HepG2 (cell line): ENCODE measurements around the gene IL1RAPL2. TPM values are rescaled to one million over a fixed set of nuclear protein-coding genes. Genes with fewer than 3 reads are reported as not detected.

ENCODE experiments used
- ATAC-seq: fragments of 200-7000 bp; cut with Tn5 transposase; 3 replicates; pipeline ENCODE4 v1.9.1; 2020; ENCODE audit warnings: mild to moderate bottlenecking, moderate library complexity
- BruUV-seq: library from RNA; stranded (reverse); fragments of 400-500 nt; replicated peaks from 2 replicates; lab custom pipeline; 2021; lab: Mats Ljungman, UMichigan
- CTCF ChIA-PET: fragments of 300-600 bp; formaldehyde crosslinking; extraction: SDS; loops from one replicate; lab custom pipeline; 2021; ENCODE audit warnings: low total read pairs, inconsistent platforms, low intra/inter-chr PET ratio; lab: Yijun Ruan, JAX
- POLR2A ChIA-PET: fragments of 350-600 bp; sonication (Branson Sonifier 250); formaldehyde crosslinking; loops from one replicate; lab custom pipeline; 2020; ENCODE audit warnings: antibody characterized with exemption, inconsistent platforms; lab: Yijun Ruan, JAX
- DNase-seq: peaks from one replicate; pipeline ENCODE4 v3.0.0-alpha.2; 2015; ENCODE audit warnings: low spot score
- FAIRE-seq: peaks from 3 replicates; lab custom pipeline; 2011; peaks lifted over from hg19 to GRCh38; lab: Jason Lieb, UNC
- H2AFZ ChIP-seq: one replicate; pipeline ENCODE4 v1.6.1; 2011; ENCODE audit warnings: low read length, inconsistent platforms
- H3K27ac ChIP-seq: fragments of 300-600 bp; 3 replicates; pipeline ENCODE4 v1.8.0; 2011; ENCODE audit warnings: mixed run types, mild to moderate bottlenecking, mixed read lengths, low read length, inconsistent platforms; ENCODE audit not compliant: insufficient read depth; ENCODE audit errors: extremely low read length
- H3K27me3 ChIP-seq, 2 experiments: fragments of 200-600 bp in 1 of 2; 2 replicates in 1 of 2; 3 replicates in 1 of 2; pipeline versions ENCODE4 v1.6.0 to v1.8.0; 2011; ENCODE audit warnings: low read length in 2 of 2, mild to moderate bottlenecking in 2 of 2, moderate library complexity in 2 of 2, inconsistent platforms in 1 of 2; ENCODE audit not compliant: insufficient read depth in 2 of 2, control insufficient read depth in 1 of 2
- H3K36me3 ChIP-seq, 2 experiments: fragments of 200-600 bp in 1 of 2; replicated peaks in 1 of 2; 2 replicates in 1 of 2; 3 replicates in 1 of 2; pipeline versions ENCODE4 v1.5.1 to v1.8.0; 2011; ENCODE audit warnings: low read length in 2 of 2, inconsistent platforms in 1 of 2; ENCODE audit not compliant: insufficient read depth in 2 of 2, control insufficient read depth in 1 of 2
- H3K4me1 ChIP-seq: 2 replicates; pipeline ENCODE4 v1.5.1; 2012; ENCODE audit warnings: low read length, inconsistent platforms; ENCODE audit not compliant: insufficient read depth
- H3K4me2 ChIP-seq: 2 replicates; pipeline ENCODE4 v1.6.0; 2011; ENCODE audit warnings: low read depth, low read length, inconsistent platforms
- H3K4me3 ChIP-seq, 3 experiments: fragments of 200-600 bp in 1 of 3; sonication (generic), shearing (Covaris generic) in 1 of 3; replicated peaks in 1 of 3; 2 replicates each; pipeline ENCODE4 v1.5.1; 2011 to 2016; ENCODE audit warnings: low read length in 3 of 3, inconsistent platforms in 2 of 3, low read depth in 2 of 3, mild to moderate bottlenecking in 2 of 3, control low read depth in 1 of 3, mixed read lengths in 1 of 3; ENCODE audit not compliant: insufficient read depth in 1 of 3
- H3K79me2 ChIP-seq: one replicate; pipeline ENCODE4 v1.6.1; 2011; ENCODE audit warnings: low read length, inconsistent platforms; ENCODE audit not compliant: insufficient read depth
- H3K9ac ChIP-seq: 2 replicates; pipeline ENCODE4 v1.6.0; 2011; ENCODE audit warnings: mild to moderate bottlenecking, low read depth, low read length, inconsistent platforms; ENCODE audit not compliant: insufficient read depth
- H3K9me3 ChIP-seq: 2 replicates; pipeline ENCODE4 v1.5.1; 2012; ENCODE audit warnings: mild to moderate bottlenecking, low read length
- H4K20me1 ChIP-seq: 2 replicates; pipeline ENCODE4 v1.6.0; 2011; ENCODE audit warnings: inconsistent platforms, mild to moderate bottlenecking, low read length, moderate library complexity; ENCODE audit not compliant: insufficient read depth
- EED ChIP-seq: sonication (generic); formaldehyde crosslinking; IDR thresholded peaks from 2 replicates; pipeline ENCODE4 v1.5.0; 2020; ENCODE audit warnings: mild to moderate bottlenecking, missing genetic modification reagents
- HBP1 ChIP-seq: IDR thresholded peaks from 2 replicates; pipeline ENCODE4 v1.6.1; 2016; ENCODE audit warnings: low read depth, control low read depth
- HNRNPLL ChIP-seq: fragments of 200-400 bp; formaldehyde crosslinking; IDR thresholded peaks from 2 replicates; pipeline ENCODE4 v1.6.1; 2017; ENCODE audit warnings: mild to moderate bottlenecking, low read depth, low read length; ENCODE audit not compliant: poor library complexity, severe bottlenecking
- IKZF4 ChIP-seq: sonication (generic); formaldehyde crosslinking; IDR thresholded peaks from 2 replicates; pipeline ENCODE4 v1.5.1; 2020; ENCODE audit warnings: borderline replicate concordance, mild to moderate bottlenecking, low read depth, missing genetic modification reagents; ENCODE audit errors: not compliant biosample characterization
- KDM2A ChIP-seq: sonication (generic); formaldehyde crosslinking; IDR thresholded peaks from 2 replicates; pipeline ENCODE4 v1.4.0; 2020; ENCODE audit warnings: low read depth, missing genetic modification reagents, borderline replicate concordance
- KLF9 ChIP-seq: IDR thresholded peaks from 2 replicates; pipeline ENCODE4 v1.6.1; 2016; ENCODE audit warnings: low read depth
- MBNL3 ChIP-seq: fragments of 250-450 bp; sonication (Bioruptor Pico); conservative IDR thresholded peaks from 2 replicates; pipeline ENCODE4 v1.8.0; 2022; ENCODE audit warnings: mild to moderate bottlenecking, inconsistent platforms
- MED13 ChIP-seq: sonication (generic); formaldehyde crosslinking; IDR thresholded peaks from 2 replicates; pipeline ENCODE4 v1.5.0; 2020; ENCODE audit warnings: missing genetic modification reagents
- NFATC3 ChIP-seq: sonication (generic); formaldehyde crosslinking; IDR thresholded peaks from 2 replicates; pipeline ENCODE4 v1.5.1; 2020; ENCODE audit warnings: mild to moderate bottlenecking, missing genetic modification reagents
- PHF20 ChIP-seq: sonication (generic); formaldehyde crosslinking; IDR thresholded peaks from 2 replicates; pipeline ENCODE4 v1.5.0; 2020; ENCODE audit warnings: mild to moderate bottlenecking, missing genetic modification reagents
- RBM39 ChIP-seq: fragments of 200-400 bp; formaldehyde crosslinking; IDR thresholded peaks from one replicate; pipeline ENCODE4 v1.6.1; 2018; ENCODE audit warnings: antibody characterized with exemption, mild to moderate bottlenecking, low read depth, low read length; ENCODE audit not compliant: poor library complexity, severe bottlenecking
- SOX13 ChIP-seq, 3 experiments: fragments of 450-650 bp in 1 of 3; sonication (generic) in 1 of 3; formaldehyde crosslinking in 1 of 3; IDR thresholded peaks in 2 of 3; conservative IDR thresholded peaks in 1 of 3; 2 replicates each; pipeline versions ENCODE4 v1.5.0 to v1.6.1; 2016 to 2020; ENCODE audit warnings: antibody characterized with exemption in 1 of 3, mild to moderate bottlenecking in 1 of 3, missing compliant biosample characterization in 1 of 3, missing genetic modification reagents in 1 of 3, moderate library complexity in 1 of 3
- STAT6 ChIP-seq: sonication (generic); formaldehyde crosslinking; IDR thresholded peaks from 2 replicates; pipeline ENCODE4 v1.4.0; 2020; ENCODE audit warnings: missing genetic modification reagents, mild to moderate bottlenecking, borderline replicate concordance
- ZNF382 ChIP-seq: sonication (generic); formaldehyde crosslinking; IDR thresholded peaks from 2 replicates; pipeline ENCODE4 v1.5.0; 2020; ENCODE audit warnings: missing genetic modification reagents, mild to moderate bottlenecking, borderline replicate concordance
- ZNF788 ChIP-seq: sonication (generic); formaldehyde crosslinking; IDR thresholded peaks from 2 replicates; pipeline ENCODE4 v1.5.0; 2020; ENCODE audit warnings: mild to moderate bottlenecking, missing genetic modification reagents, borderline replicate concordance
- WGBS: methylation state at CpG from one replicate; pipeline ENCODE4 v1.1.6; 2017; ENCODE audit warnings: low lambda C conversion rate; 5-methylcytosine and 5-hydroxymethylcytosine counted together
- in situ Hi-C: cut with HindIII; loops from 2 replicates; pipeline ENCODE4 v1.10.0; 2017; ENCODE audit warnings: low pct_unique_long_range_greater_than_20kb; ENCODE audit not compliant: extremely low pct_ligation_motif_present
- intact Hi-C: fragments of 100-400 bp; cut with micrococcal nuclease; formaldehyde crosslinking; loops from one replicate; pipeline ENCODE4 v1.10.0; 2022; ENCODE audit not compliant: unreplicated experiment
- polyA plus RNA-seq, 8 experiments: library from polyadenylated mRNA; depleted of rRNA in 3 of 8; stranded (reverse) in 7 of 8; unstranded in 1 of 8; fragments of >200 nt; fragmentation: Illumina TruSeq in 4 of 8; extraction: Trizol in 4 of 8; gene quantifications; 2 replicates each; pipeline versions ENCODE4 v1.2.1 to v1.2.3, GENCODE V29; 2011 to 2016; ENCODE audit warnings: low read depth in 4 of 8, missing spikeins in 1 of 8, mixed read lengths in 1 of 8; ENCODE audit not compliant: insufficient read depth in 1 of 8
- total RNA-seq, 5 experiments: library from RNA; depleted of rRNA; stranded (reverse); fragments of >200 nt; fragmentation: Illumina TruSeq; extraction: Trizol; gene quantifications; 2 replicates each; pipeline ENCODE4 v1.2.3, GENCODE V29; 2016; ENCODE audit warnings: low read depth in 1 of 5

IL1RAPL2 gene
- total and polyA plus RNA-seq, 2 of the 13 experiments (the other 11 are each of a cell fraction or from before 2014, with no cell fraction given), result not detected

GRCh38 chrX:105006103-105006502 is 440.1 kb downstream of the IL1RAPL2 start:
- in situ Hi-C loops (no loop called here), intact Hi-C loops (no loop called here)
- TF ChIP-seq EED (CRISPR knock-in tag) (no peak), ZNF382 (CRISPR knock-in tag) (no peak), HNRNPLL (no peak), HBP1 (CRISPR knock-in tag) (no peak), MBNL3 (CRISPR knock-in tag) (no peak)
- no peaks in the 10 kb centered on the region for H4K20me1 ChIP-seq
- CTCF ChIA-PET, result no interaction called here
- FAIRE-seq, result no peak
- no peaks in the 10 kb centered on the region for H3K4me1 ChIP-seq
- no peak overlapping the region for H3K27ac ChIP-seq
- no peak overlapping the region for H2AFZ ChIP-seq
- no peaks in the 10 kb centered on the region for H3K36me3 ChIP-seq
- H3K4me2 ChIP-seq, result no peak overlapping the region
- no TSS peak for BruUV-seq
- H3K4me3 ChIP-seq, result no peak overlapping the region
- POLR2A ChIA-PET, result no interaction called here
- WGBS, result 33% methylated on average over 3 of the region's 3 CpGs
- no peak overlapping the region for H3K9ac ChIP-seq
- no peak for DNase-seq
- H3K79me2 ChIP-seq, result no peaks in the 10 kb centered on the region
- H3K27me3 ChIP-seq, result no peaks in the 10 kb centered on the region
- H3K9me3 ChIP-seq, result no peaks in the 10 kb centered on the region
- no peak for ATAC-seq

DNA sequence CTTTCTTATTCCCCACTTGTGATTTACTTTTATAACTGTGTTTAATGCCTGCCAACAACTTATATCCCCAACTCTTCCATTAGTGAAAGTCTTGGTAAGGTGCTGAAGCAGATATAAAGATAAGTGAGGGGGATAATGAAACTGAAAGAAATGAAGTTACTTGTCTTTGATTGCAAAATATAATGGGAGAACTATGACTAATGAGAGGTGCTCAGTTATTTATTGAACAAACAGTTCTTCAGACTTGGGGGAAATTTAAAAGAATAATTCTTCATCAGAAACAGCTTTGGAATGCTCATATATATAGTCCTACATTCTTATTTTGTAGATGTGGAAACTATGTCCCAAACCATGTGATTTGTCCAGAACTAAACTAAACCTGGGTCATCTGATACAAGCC is 441.0 kb downstream of the IL1RAPL2 start:
- Histone ChIP-seq H4K20me1 (no peaks in the 10 kb centered on the region), H3K36me3 (no peaks in the 10 kb centered on the region), H3K4me3 (no peak overlapping the region), H3K4me2 (no peak overlapping the region), H3K27ac (no peak overlapping the region), H2AFZ (no peak overlapping the region), H3K9me3 (no peaks in the 10 kb centered on the region), H3K27me3 (no peaks in the 10 kb centered on the region), H3K79me2 (no peaks in the 10 kb centered on the region), H3K9ac (no peak overlapping the region), H3K4me1 (no peaks in the 10 kb centered on the region)
- no peak for DNase-seq
- intact Hi-C loops, result no loop called here
- ChIA-PET CTCF (no interaction called here), POLR2A (no interaction called here)
- BruUV-seq, result no TSS peak
- no peak for ATAC-seq
- no peak for FAIRE-seq
- in situ Hi-C loops, result no loop called here
- TF ChIP-seq ZNF788 (no peak), STAT6 (CRISPR knock-in tag) (no peak), PHF20 (CRISPR knock-in tag) (no peak), KDM2A (no peak), NFATC3 (CRISPR knock-in tag) (no peak), KLF9 (CRISPR knock-in tag) (no peak), IKZF4 (CRISPR knock-in tag) (no peak), SOX13 (IDR thresholded peaks at IDR 0.05) (no peak), SOX13 (CRISPR knock-in tag; conservative IDR thresholded peaks at IDR 0.05 in 1 of 2, IDR thresholded peaks at IDR 0.05 in 1 of 2) (no peak), MED13 (CRISPR knock-in tag) (no peak), RBM39 (no peak)
